SK-N-MC (cell line): Measurements from ENCODE around the gene RANBP2.

Experiments used
- EZH2 ChIP-seq: fragments of 200-600 bp; sonication (generic); IDR thresholded peaks from one replicate; pipeline ENCODE4 v1.6.1; 2017; ENCODE audit warnings: antibody characterized with exemption
- FOXP2 ChIP-seq: optimal IDR thresholded peaks from 2 replicates; pipeline ENCODE3; 2011; ENCODE audit warnings: mild to moderate bottlenecking, moderate library complexity; ENCODE audit not compliant: insufficient read depth; ENCODE audit errors: extremely low read length, control extremely low read depth
- POLR2AphosphoS5 ChIP-seq: IDR thresholded peaks from 2 replicates; pipeline ENCODE4 v1.6.1; 2012; ENCODE audit warnings: mild to moderate bottlenecking, low read depth, low read length, borderline replicate concordance

- TF ChIP-seq EZH2 (no peak), POLR2AphosphoS5 (no peak), FOXP2 (no peak)
These were observed 110.5 kb downstream of the RANBP2 start for GRCh38 chr2:108829578-108830310.
